Skeletal muscle satellite cell (primary cell): ENCODE data around the gene SMAD4.
"Not testable (repeated sequence)": the region's sequence is repeated elsewhere in the genome, so short reads cannot be mapped to it uniquely, and the experiment has no call there.

ENCODE experiments used
- H3K27me3 ChIP-seq: 2 replicates; pipeline ENCODE4 v1.7.0; 2013; ENCODE audit warnings: low read length; ENCODE audit not compliant: control insufficient read depth, insufficient read depth
- H3K36me3 ChIP-seq: 2 replicates; pipeline ENCODE4 v1.7.0; 2013; ENCODE audit warnings: mild to moderate bottlenecking, control low read depth, low read length; ENCODE audit not compliant: insufficient read depth
- H3K4me1 ChIP-seq: 2 replicates; pipeline ENCODE4 v1.7.0; 2013; ENCODE audit warnings: low read length; ENCODE audit not compliant: control insufficient read depth, insufficient read depth
- H3K4me2 ChIP-seq: 2 replicates; pipeline ENCODE4 v1.7.0; 2013; ENCODE audit warnings: mild to moderate bottlenecking, low read length
- H3K4me3 ChIP-seq: 2 replicates; pipeline ENCODE4 v1.7.0; 2013; ENCODE audit warnings: low read length
- H3K9ac ChIP-seq: 2 replicates; pipeline ENCODE4 v1.7.0; 2013; ENCODE audit warnings: mild to moderate bottlenecking, low read depth, low read length, moderate library complexity
- H3K9me3 ChIP-seq: replicated peaks from 2 replicates; pipeline ENCODE4 v1.7.0; 2013; ENCODE audit warnings: mild to moderate bottlenecking, control low read depth, low read length

SMAD4 gene

GRCh38 chr18:51076503-51076902, 46.5 kb downstream of the SMAD4 start:
- Histone ChIP-seq H3K27me3 (no peaks in the 10 kb centered on the region), H3K4me2 (no peak overlapping the region), H3K9ac (peak overlapping the region; percentile 37), H3K4me3 (no peak overlapping the region), H3K4me1 (peaks cover 17% of the 10 kb centered on the region), H3K9me3 (no peaks in the 10 kb centered on the region), H3K36me3 (peaks cover 48% of the 10 kb centered on the region)

DNA sequence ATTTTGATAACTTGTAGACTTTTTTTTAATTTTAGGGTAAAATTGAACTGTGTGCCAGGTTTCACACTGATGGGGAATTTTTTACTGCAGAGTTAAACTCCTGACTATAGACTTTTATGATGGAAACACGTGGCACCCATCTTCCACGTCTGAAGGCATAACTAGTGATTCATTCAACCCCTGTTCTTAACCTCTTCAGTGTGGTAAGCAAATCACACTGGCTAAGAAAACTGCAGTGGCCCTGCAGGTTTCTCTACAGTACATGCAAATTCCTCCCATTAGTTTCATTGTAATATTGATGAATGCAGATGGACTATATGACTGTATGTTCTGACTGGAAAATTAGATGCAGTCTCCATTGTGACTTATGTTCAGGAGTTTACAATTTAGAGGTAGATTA, 47.2 kb downstream of the SMAD4 start:
- Histone ChIP-seq H3K4me2 (peak overlapping the region; percentile 22), H3K4me3 (no peak overlapping the region), H3K9me3 (no peaks in the 10 kb centered on the region), H3K9ac (peak overlapping the region; percentile 37), H3K27me3 (no peaks in the 10 kb centered on the region), H3K4me1 (peaks cover 20% of the 10 kb centered on the region), H3K36me3 (peaks cover 47% of the 10 kb centered on the region)

- H3K4me2 ChIP-seq = no peak overlapping the region
- no peak overlapping the region for H3K4me3 ChIP-seq
- no peaks in the 10 kb centered on the region for H3K9me3 ChIP-seq
- H3K4me1 ChIP-seq = peaks cover 28% of the 10 kb centered on the region
- H3K36me3 ChIP-seq = peaks cover 45% of the 10 kb centered on the region
- no peaks in the 10 kb centered on the region for H3K27me3 ChIP-seq
- H3K9ac ChIP-seq = no peak overlapping the region
These were observed 48.0 kb downstream of the SMAD4 start for GRCh38 chr18:51078026-51078425.

DNA sequence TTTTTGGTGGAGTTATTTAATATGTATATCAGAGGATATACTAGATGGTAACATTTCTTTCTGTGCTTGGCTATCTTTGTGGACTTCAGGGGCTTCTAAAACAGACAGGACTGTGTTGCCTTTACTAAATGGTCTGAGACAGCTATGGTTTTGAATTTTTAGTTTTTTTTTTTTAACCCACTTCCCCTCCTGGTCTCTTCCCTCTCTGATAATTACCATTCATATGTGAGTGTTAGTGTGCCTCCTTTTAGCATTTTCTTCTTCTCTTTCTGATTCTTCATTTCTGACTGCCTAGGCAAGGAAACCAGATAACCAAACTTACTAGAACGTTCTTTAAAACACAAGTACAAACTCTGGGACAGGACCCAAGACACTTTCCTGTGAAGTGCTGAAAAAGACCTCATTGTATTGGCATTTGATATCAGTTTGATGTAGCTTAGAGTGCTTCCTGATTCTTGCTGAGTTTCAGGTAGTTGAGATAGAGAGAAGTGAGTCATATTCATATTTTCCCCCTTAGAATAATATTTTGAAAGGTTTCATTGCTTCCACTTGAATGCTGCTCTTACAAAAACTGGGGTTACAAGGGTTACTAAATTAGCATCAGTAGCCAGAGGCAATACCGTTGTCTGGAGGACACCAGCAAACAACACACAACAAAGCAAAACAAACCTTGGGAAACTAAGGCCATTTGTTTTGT, 52.7 kb downstream of the SMAD4 start:
- Histone ChIP-seq H3K4me2 (no peak overlapping the region), H3K4me3 (no peak overlapping the region), H3K36me3 (peaks cover 72% of the 10 kb centered on the region), H3K9me3 (no peaks in the 10 kb centered on the region), H3K4me1 (peaks cover 14% of the 10 kb centered on the region), H3K27me3 (no peaks in the 10 kb centered on the region), H3K9ac (no peak overlapping the region)

GRCh38 chr18:51083398-51083797, 53.4 kb downstream of the SMAD4 start:
- H3K4me2 ChIP-seq = no peak overlapping the region
- no peaks in the 10 kb centered on the region for H3K27me3 ChIP-seq
- peaks cover 14% of the 10 kb centered on the region for H3K4me1 ChIP-seq
- H3K4me3 ChIP-seq = no peak overlapping the region
- H3K9me3 ChIP-seq = peaks cover 1% of the 10 kb centered on the region
- H3K9ac ChIP-seq = no peak overlapping the region
- peaks cover 69% of the 10 kb centered on the region for H3K36me3 ChIP-seq

- Histone ChIP-seq H3K36me3 (peaks cover 34% of the 10 kb centered on the region), H3K4me1 (no peaks in the 10 kb centered on the region), H3K9ac (no peak overlapping the region), H3K4me3 (no peak overlapping the region), H3K27me3 (no peaks in the 10 kb centered on the region), H3K9me3 (peaks cover 4% of the 10 kb centered on the region), H3K4me2 (no peak overlapping the region)
These were observed 58.4 kb downstream of the SMAD4 start for GRCh38 chr18:51088410-51088809.

DNA sequence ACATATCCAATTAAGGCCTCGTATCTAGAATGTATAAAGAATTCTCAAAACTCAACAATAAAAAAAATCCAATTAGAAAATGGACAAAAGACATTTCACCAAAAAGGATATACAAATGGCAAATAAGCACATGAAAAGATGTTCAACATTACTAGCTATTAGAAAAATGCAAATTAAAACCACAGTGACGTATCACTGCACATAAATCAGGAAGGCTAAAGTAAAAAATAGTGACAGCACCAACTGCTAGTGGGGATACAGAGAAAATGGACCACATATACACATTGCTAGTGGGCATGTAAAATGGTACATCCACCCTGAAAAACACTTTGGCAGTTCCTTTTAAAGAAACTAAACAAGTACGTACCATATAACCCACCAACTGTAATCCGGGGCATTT, 59.7 kb downstream of the SMAD4 start:
- Histone ChIP-seq H3K4me2 (no peak overlapping the region), H3K4me3 (no peak overlapping the region), H3K9ac (no peak overlapping the region), H3K9me3 (peaks cover 4% of the 10 kb centered on the region), H3K4me1 (no peaks in the 10 kb centered on the region), H3K27me3 (no peaks in the 10 kb centered on the region), H3K36me3 (peaks cover 23% of the 10 kb centered on the region)

DNA sequence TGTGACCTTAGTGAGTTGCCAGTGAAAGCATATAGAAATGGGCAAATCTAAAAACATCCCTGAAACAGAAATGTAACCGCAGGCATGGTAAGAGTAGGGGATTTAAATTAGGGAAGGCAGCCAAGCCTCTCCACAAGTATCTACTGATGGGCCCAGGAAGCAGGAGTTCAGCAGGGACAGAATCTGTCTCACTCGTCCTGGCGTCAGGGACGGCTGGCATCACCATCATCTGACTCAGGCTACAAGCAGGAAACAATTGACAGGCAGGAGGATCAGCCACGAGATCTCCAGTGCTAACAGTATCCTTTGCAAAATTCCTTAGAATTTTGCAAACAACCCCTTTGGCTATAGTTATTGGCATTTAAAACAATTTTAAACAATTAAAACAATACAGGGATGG, 61.3 kb downstream of the SMAD4 start:
- H3K4me3 ChIP-seq = no peak overlapping the region

DNA sequence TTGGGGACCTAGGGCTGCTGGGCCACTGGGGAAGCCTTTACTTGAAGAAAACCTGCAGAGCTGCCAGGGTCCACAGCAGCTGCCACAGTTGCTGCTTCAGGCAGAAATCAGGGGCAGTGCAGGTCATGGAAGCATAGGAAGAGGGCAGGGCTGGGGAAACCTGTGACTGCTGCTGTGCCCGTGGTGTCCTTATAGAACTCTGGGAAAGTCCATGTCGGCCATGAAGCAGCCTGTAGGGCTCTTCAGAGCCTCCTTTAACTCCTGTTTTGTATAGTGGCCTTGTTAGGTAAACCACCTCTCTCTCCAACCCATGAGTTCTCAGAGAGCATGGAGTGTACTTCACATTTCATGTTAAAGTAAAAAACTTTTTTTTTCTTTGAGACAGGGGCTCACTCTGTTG, 62.1 kb downstream of the SMAD4 start:
- Histone ChIP-seq H3K4me2 (no peak overlapping the region), H3K27me3 (no peaks in the 10 kb centered on the region), H3K9me3 (peaks cover 4% of the 10 kb centered on the region), H3K4me3 (no peak overlapping the region), H3K9ac (no peak overlapping the region), H3K4me1 (no peaks in the 10 kb centered on the region), H3K36me3 (peaks cover 3% of the 10 kb centered on the region)

More for the DNA sequence above, 61.3 kb downstream of the SMAD4 start:
- no peaks in the 10 kb centered on the region for H3K4me1 ChIP-seq
- no peaks in the 10 kb centered on the region for H3K27me3 ChIP-seq
- peaks cover 12% of the 10 kb centered on the region for H3K36me3 ChIP-seq
- peaks cover 4% of the 10 kb centered on the region for H3K9me3 ChIP-seq
- no peak overlapping the region for H3K4me2 ChIP-seq
- H3K9ac ChIP-seq = no peak overlapping the region

- not testable (repeated sequence) for H3K9me3 ChIP-seq, H3K27me3 ChIP-seq, H3K9ac ChIP-seq, H3K4me2 ChIP-seq, H3K4me1 ChIP-seq, H3K4me3 ChIP-seq, H3K36me3 ChIP-seq
These were observed 63.0 kb downstream of the SMAD4 start for GRCh38 chr18:51092967-51093366.

GRCh38 chr18:51097021-51097822, 67.2 kb downstream of the SMAD4 start:
- no peak overlapping the region for H3K4me3 ChIP-seq
- no peaks in the 10 kb centered on the region for H3K36me3 ChIP-seq
- no peaks in the 10 kb centered on the region for H3K27me3 ChIP-seq
- H3K4me2 ChIP-seq = no peak overlapping the region
- H3K4me1 ChIP-seq = no peaks in the 10 kb centered on the region
- H3K9me3 ChIP-seq = no peaks in the 10 kb centered on the region
- H3K9ac ChIP-seq = no peak overlapping the region

- no peaks in the 10 kb centered on the region for H3K27me3 ChIP-seq
- H3K36me3 ChIP-seq = no peaks in the 10 kb centered on the region
- no peak overlapping the region for H3K4me3 ChIP-seq
- no peaks in the 10 kb centered on the region for H3K4me1 ChIP-seq
- no peak overlapping the region for H3K4me2 ChIP-seq
- no peaks in the 10 kb centered on the region for H3K9me3 ChIP-seq
- no peak overlapping the region for H3K9ac ChIP-seq
These were observed 68.1 kb downstream of the SMAD4 start for GRCh38 chr18:51098082-51098481.
